H9 (cell line): ENCODE results near the gene PPFIBP2. TPM values are rescaled to one million over a fixed set of nuclear protein-coding genes. Genes with fewer than 3 reads are reported as not detected.

ENCODE experiments used
- DNase-seq: peaks from one replicate; pipeline ENCODE4 v3.0.0-alpha.2; 2017
- H2AFZ ChIP-seq: one replicate; pipeline ENCODE4 v1.6.1; 2013; ENCODE audit warnings: mild to moderate bottlenecking, low read length, control low read depth, moderate library complexity
- H2AK5ac ChIP-seq: 2 replicates; pipeline ENCODE4 v1.6.1; 2013; ENCODE audit warnings: low read length, control low read depth, mixed read lengths; ENCODE audit not compliant: insufficient read length
- H2BK120ac ChIP-seq: one replicate; pipeline ENCODE4 v1.6.1; 2013; ENCODE audit warnings: low read depth, mild to moderate bottlenecking, low read length, control low read depth, inconsistent platforms; ENCODE audit not compliant: poor library complexity, severe bottlenecking
- H2BK12ac ChIP-seq: 2 replicates; pipeline ENCODE4 v1.6.1; 2013; ENCODE audit warnings: low read length, control low read depth, mixed read lengths, low read depth; ENCODE audit not compliant: insufficient read length
- H2BK15ac ChIP-seq: 2 replicates; pipeline ENCODE4 v1.6.1; 2013; ENCODE audit warnings: low read depth, low read length, control low read depth
- H2BK20ac ChIP-seq: one replicate; pipeline ENCODE4 v1.6.1; 2013; ENCODE audit warnings: low read depth, mild to moderate bottlenecking, low read length, control low read depth, inconsistent platforms; ENCODE audit not compliant: poor library complexity, severe bottlenecking
- H2BK5ac ChIP-seq: 2 replicates; pipeline ENCODE4 v1.6.1; 2013; ENCODE audit warnings: low read length, control low read depth, mixed read lengths; ENCODE audit not compliant: insufficient read length
- H3K14ac ChIP-seq: 2 replicates; pipeline ENCODE4 v1.6.1; 2013; ENCODE audit warnings: low read length, control low read depth; ENCODE audit not compliant: insufficient read depth
- H3K18ac ChIP-seq: 2 replicates; pipeline ENCODE4 v1.6.1; 2013; ENCODE audit warnings: low read depth, mild to moderate bottlenecking, mixed read lengths, low read length, control low read depth; ENCODE audit not compliant: insufficient read length
- H3K23ac ChIP-seq: 2 replicates; pipeline ENCODE4 v1.6.1; 2013; ENCODE audit warnings: low read length, control low read depth, mixed read lengths, low read depth; ENCODE audit not compliant: insufficient read length
- H3K23me2 ChIP-seq: 2 replicates; pipeline ENCODE4 v1.6.1; 2013; ENCODE audit warnings: low read depth, mild to moderate bottlenecking, mixed read lengths, low read length, control low read depth; ENCODE audit not compliant: insufficient read length, poor library complexity, severe bottlenecking
- H3K27ac ChIP-seq: 2 replicates; pipeline ENCODE4 v1.5.1; 2013; ENCODE audit warnings: low read length, control low read depth, mixed read lengths, low read depth; ENCODE audit not compliant: insufficient read length
- H3K27me3 ChIP-seq: 2 replicates; pipeline ENCODE4 v1.6.1; 2013; ENCODE audit warnings: low read length, control low read depth, inconsistent platforms; ENCODE audit not compliant: insufficient read depth
- H3K4ac ChIP-seq: 2 replicates; pipeline ENCODE4 v1.6.1; 2013; ENCODE audit warnings: low read depth, mild to moderate bottlenecking, control low read depth, inconsistent platforms, low read length, moderate library complexity
- H3K4me1 ChIP-seq: 2 replicates; pipeline ENCODE4 v1.6.1; 2013; ENCODE audit warnings: low read length, control low read depth, inconsistent platforms; ENCODE audit not compliant: insufficient read depth
- H3K4me2 ChIP-seq: 2 replicates; pipeline ENCODE4 v1.6.1; 2013; ENCODE audit warnings: low read length, control low read depth, mixed read lengths; ENCODE audit not compliant: insufficient read length, insufficient read depth
- H3K56ac ChIP-seq: 2 replicates; pipeline ENCODE4 v1.6.1; 2013; ENCODE audit warnings: low read depth, mild to moderate bottlenecking, mixed read lengths, low read length, control low read depth; ENCODE audit not compliant: insufficient read length
- H3K79me1 ChIP-seq: 2 replicates; pipeline ENCODE4 v1.6.1; 2013; ENCODE audit warnings: low read depth, mild to moderate bottlenecking, moderate library complexity, low read length, control low read depth, inconsistent platforms; ENCODE audit not compliant: insufficient read depth, poor library complexity, severe bottlenecking
- H3K79me2 ChIP-seq: 2 replicates; pipeline ENCODE4 v1.6.1; 2013; ENCODE audit warnings: low read length, control low read depth, inconsistent platforms; ENCODE audit not compliant: insufficient read depth
- H3K9ac ChIP-seq: 2 replicates; pipeline ENCODE4 v1.6.1; 2013; ENCODE audit warnings: low read length, control low read depth, mixed read lengths; ENCODE audit not compliant: insufficient read length; ENCODE audit errors: extremely low read depth
- H3K9me3 ChIP-seq: one replicate; pipeline ENCODE4 v1.6.1; 2013; ENCODE audit warnings: low read depth, low read length, inconsistent platforms; ENCODE audit not compliant: control insufficient read depth
- H3T11ph ChIP-seq: one replicate; pipeline ENCODE4 v1.6.1; 2013; ENCODE audit warnings: mild to moderate bottlenecking, low read length, control low read depth, inconsistent platforms
- H4K20me1 ChIP-seq: one replicate; pipeline ENCODE4 v1.6.1; 2013; ENCODE audit not compliant: control insufficient read depth, insufficient read length, insufficient read depth
- H4K5ac ChIP-seq: 2 replicates; pipeline ENCODE4 v1.6.1; 2013; ENCODE audit warnings: low read depth, mild to moderate bottlenecking, mixed read lengths, low read length, control low read depth; ENCODE audit not compliant: insufficient read length
- H4K8ac ChIP-seq: replicated peaks from 2 replicates; pipeline ENCODE4 v1.6.1; 2013; ENCODE audit warnings: low read length, control low read depth, mixed read lengths, low read depth; ENCODE audit not compliant: insufficient read length
- H4K91ac ChIP-seq: 2 replicates; pipeline ENCODE4 v1.6.1; 2013; ENCODE audit warnings: low read depth, mild to moderate bottlenecking, moderate library complexity, mixed read lengths, low read length, control low read depth; ENCODE audit not compliant: insufficient read length
- H3K27ac Mint-ChIP-seq, 3 experiments: 2 replicates in 2 of 3; 3 replicates in 1 of 3; pipeline ENCODE4 v1.8.0; 2020 to 2021; ENCODE audit warnings: mixed read lengths in 3 of 3, mild to moderate bottlenecking in 1 of 3, moderate library complexity in 1 of 3
- H3K27me3 Mint-ChIP-seq: 2 replicates; pipeline ENCODE4 v1.8.0; 2021; ENCODE audit warnings: low read depth, mild to moderate bottlenecking, moderate library complexity, mixed read lengths
- H3K36me3 Mint-ChIP-seq, 3 experiments: 2 replicates in 2 of 3; 3 replicates in 1 of 3; pipeline ENCODE4 v1.8.0; 2020 to 2021; ENCODE audit warnings: low read depth in 3 of 3, mixed read lengths in 3 of 3; ENCODE audit not compliant: insufficient read depth in 1 of 3
- H3K4me1 Mint-ChIP-seq, 2 experiments: 2 replicates each; pipeline ENCODE4 v1.8.0; 2020; ENCODE audit warnings: mixed read lengths in 2 of 2
- H3K4me3 Mint-ChIP-seq, 2 experiments: 2 replicates in 1 of 2; 3 replicates in 1 of 2; pipeline ENCODE4 v1.8.0; 2020 to 2021; ENCODE audit warnings: mild to moderate bottlenecking in 2 of 2, mixed read lengths in 2 of 2, moderate library complexity in 1 of 2
- H3K9me3 Mint-ChIP-seq, 2 experiments: 2 replicates in 1 of 2; 3 replicates in 1 of 2; pipeline ENCODE4 v1.8.0; 2020; ENCODE audit warnings: mild to moderate bottlenecking in 2 of 2, mixed read lengths in 2 of 2, moderate library complexity in 1 of 2
- WGBS: extraction: QIAGEN DNeasy Blood & Tissue Kit; methylation state at CpG from one replicate; pipeline ENCODE4 v1.1.7; 2013; ENCODE audit warnings: missing lambda C conversion rate, low lambda C conversion rate, mixed read lengths; ENCODE audit not compliant: insufficient read length; ENCODE audit errors: extremely low coverage; 5-methylcytosine and 5-hydroxymethylcytosine counted together
- total RNA-seq: library from RNA; stranded (reverse); gene quantifications from 2 replicates; pipeline ENCODE4 v1.2.1, GENCODE V29; 2021
- TF ChIP-seq, protein P1 (sequence below): fragments of 200-600 bp; sonication (generic); conservative IDR thresholded peaks from 3 replicates; pipeline ENCODE4 v1.8.0; 2021; ENCODE audit warnings: antibody characterized with exemption, mild to moderate bottlenecking

Gene PPFIBP2
- total RNA-seq, 1 experiment from 2014 or later = 8.3 TPM

DNA sequence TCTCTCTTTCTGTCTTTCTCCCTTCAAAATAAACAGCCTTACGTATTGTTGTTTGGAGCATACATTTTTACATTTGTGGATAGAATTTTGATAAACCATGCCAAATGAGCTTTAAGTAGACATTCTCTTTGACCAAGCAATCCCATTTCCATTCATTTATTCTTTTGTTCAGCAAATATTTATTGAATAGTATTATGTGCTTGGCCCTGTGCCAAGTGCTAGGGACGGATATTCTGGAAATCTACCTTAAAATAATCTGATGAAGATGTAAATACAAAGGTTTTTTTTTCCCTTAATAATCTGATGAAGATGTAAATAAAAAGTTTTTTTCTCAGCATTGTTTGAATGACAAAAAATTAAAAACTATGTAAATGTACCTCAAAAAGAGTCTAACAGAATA lies 26.4 kb upstream of the PPFIBP2 start:
- Mint-ChIP-seq H3K36me3 (no peaks in the 10 kb centered on the region), H3K4me1 (peaks cover 25 to 34% of the 10 kb centered on the region in 2 experiments), H3K4me3 (no peak overlapping the region), H3K27ac (no peak overlapping the region), H3K9me3 (no peaks in the 10 kb centered on the region), H3K27me3 (no peaks in the 10 kb centered on the region)
- H3K56ac ChIP-seq = no peak overlapping the region
- no peak overlapping the region for H2AFZ ChIP-seq
- no peaks in the 10 kb centered on the region for H4K20me1 ChIP-seq
- no peak overlapping the region for H3K9ac ChIP-seq
- no peak overlapping the region for H2BK15ac ChIP-seq
- no peak overlapping the region for H4K91ac ChIP-seq
- H2BK5ac ChIP-seq = no peak overlapping the region
- H3K4ac ChIP-seq = no peak overlapping the region
- H2BK20ac ChIP-seq = no peak overlapping the region
- H3K9me3 ChIP-seq = no peaks in the 10 kb centered on the region
- DNase-seq = no peak
- H2BK120ac ChIP-seq = no peak overlapping the region
- no peak overlapping the region for H2BK12ac ChIP-seq
- H4K5ac ChIP-seq = no peak overlapping the region
- H3K4me2 ChIP-seq = no peak overlapping the region
- no peak overlapping the region for H3K27ac ChIP-seq
- TF ChIP-seq, protein P1, sequence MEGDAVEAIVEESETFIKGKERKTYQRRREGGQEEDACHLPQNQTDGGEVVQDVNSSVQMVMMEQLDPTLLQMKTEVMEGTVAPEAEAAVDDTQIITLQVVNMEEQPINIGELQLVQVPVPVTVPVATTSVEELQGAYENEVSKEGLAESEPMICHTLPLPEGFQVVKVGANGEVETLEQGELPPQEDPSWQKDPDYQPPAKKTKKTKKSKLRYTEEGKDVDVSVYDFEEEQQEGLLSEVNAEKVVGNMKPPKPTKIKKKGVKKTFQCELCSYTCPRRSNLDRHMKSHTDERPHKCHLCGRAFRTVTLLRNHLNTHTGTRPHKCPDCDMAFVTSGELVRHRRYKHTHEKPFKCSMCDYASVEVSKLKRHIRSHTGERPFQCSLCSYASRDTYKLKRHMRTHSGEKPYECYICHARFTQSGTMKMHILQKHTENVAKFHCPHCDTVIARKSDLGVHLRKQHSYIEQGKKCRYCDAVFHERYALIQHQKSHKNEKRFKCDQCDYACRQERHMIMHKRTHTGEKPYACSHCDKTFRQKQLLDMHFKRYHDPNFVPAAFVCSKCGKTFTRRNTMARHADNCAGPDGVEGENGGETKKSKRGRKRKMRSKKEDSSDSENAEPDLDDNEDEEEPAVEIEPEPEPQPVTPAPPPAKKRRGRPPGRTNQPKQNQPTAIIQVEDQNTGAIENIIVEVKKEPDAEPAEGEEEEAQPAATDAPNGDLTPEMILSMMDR = no peak
- no peak overlapping the region for H4K8ac ChIP-seq
- H3K79me1 ChIP-seq = no peaks in the 10 kb centered on the region
- H2AK5ac ChIP-seq = no peak overlapping the region
- no CpG with 5 or more reads among the region's 2 CpGs for WGBS
- H3K27me3 ChIP-seq = no peaks in the 10 kb centered on the region
- H3K79me2 ChIP-seq = no peaks in the 10 kb centered on the region
- peaks cover 3% of the 10 kb centered on the region; the same call in 1 of the 2 replicates for H3K4me1 ChIP-seq
- H3K23me2 ChIP-seq = no peaks in the 10 kb centered on the region
- no peak overlapping the region for H3K18ac ChIP-seq
- H3K23ac ChIP-seq = no peak overlapping the region
- no peak overlapping the region for H3T11ph ChIP-seq
- no peak overlapping the region for H3K14ac ChIP-seq
